HCT116 (cell line): Measurements from ENCODE around the gene DHRSX. TPM values are rescaled to one million over a fixed set of nuclear protein-coding genes. Genes with fewer than 3 reads are reported as not detected.

Experiments
- ATAC-seq: fragments of 200-7000 bp; cut with Tn5 transposase; 2 replicates; pipeline ENCODE4 v1.9.1; 2020; ENCODE audit warnings: mild to moderate bottlenecking, moderate library complexity
- BruUV-seq: library from RNA; stranded (reverse); fragments of 400-500 nt; replicated peaks from 2 replicates; lab custom pipeline; 2021; lab: Mats Ljungman, UMichigan
- CTCF ChIA-PET: fragments of 300-600 bp; sonication (Branson Sonifier 250); formaldehyde crosslinking; loops from one replicate; lab custom pipeline; 2021; ENCODE audit warnings: antibody characterized with exemption; lab: Charles Lee
- POLR2A ChIA-PET: fragments of 300-600, 350-600 bp; sonication (Branson Sonifier 250); formaldehyde crosslinking; loops from one replicate; lab custom pipeline; 2021; ENCODE audit warnings: antibody characterized with exemption; lab: Charles Lee
- RAD21 ChIA-PET, 2 experiments: fragments of 300-600 bp; sonication (Branson Sonifier 250); formaldehyde crosslinking; loops; one replicate each; lab custom pipeline; 2023; ENCODE audit warnings: low total read pairs in 2 of 2; ENCODE audit not compliant: uncharacterized antibody in 2 of 2, unreplicated experiment in 2 of 2, low non-redundant PET in 1 of 2; lab: Charles Lee
- DNase-seq: peaks from one replicate; pipeline ENCODE4 v3.0.0-alpha.2; 2010; ENCODE audit warnings: low read depth, low spot score
- H2AFZ ChIP-seq: fragments of 200-600 bp; shearing (Covaris generic), sonication (generic); 2 replicates; pipeline ENCODE4 v1.6.1; 2017; ENCODE audit warnings: low read depth, mixed run types, mixed read lengths, antibody characterized with exemption, low read length; ENCODE audit not compliant: poor library complexity, severe bottlenecking
- H3K27ac ChIP-seq: 2 replicates; pipeline ENCODE4 v1.5.1; 2012; ENCODE audit warnings: low read depth, low read length
- H3K27me3 ChIP-seq: fragments of 200-600 bp; sonication (generic); 2 replicates; pipeline ENCODE4 v1.6.1; 2016; ENCODE audit warnings: mixed run types, low read length, mixed read lengths; ENCODE audit not compliant: insufficient read depth
- H3K36me3 ChIP-seq, 2 experiments: fragments of 200-500 bp in 1 of 2; fragments of 200-600 bp in 1 of 2; sonication (Bioruptor generic) in 1 of 2; sonication (generic) in 1 of 2; 2 replicates each; pipeline versions ENCODE4 v1.5.1 to v1.6.1; 2014 to 2016; ENCODE audit warnings: low read length in 2 of 2, inconsistent platforms in 1 of 2, mixed read lengths in 1 of 2, mixed run types in 1 of 2; ENCODE audit not compliant: insufficient read depth in 2 of 2, control insufficient read depth in 1 of 2
- H3K4me1 ChIP-seq, 2 experiments: fragments of 200-600 bp in 1 of 2; sonication (generic) in 1 of 2; 2 replicates each; pipeline versions ENCODE4 v1.5.1 to v1.6.1; 2012 to 2017; ENCODE audit warnings: low read length in 2 of 2, inconsistent platforms in 1 of 2, mild to moderate bottlenecking in 1 of 2, mixed read lengths in 1 of 2, mixed run types in 1 of 2, moderate library complexity in 1 of 2; ENCODE audit not compliant: insufficient read depth in 2 of 2, control insufficient read depth in 1 of 2
- H3K4me2 ChIP-seq: fragments of 200-600 bp; sonication (generic); 2 replicates; pipeline ENCODE4 v1.6.1; 2017; ENCODE audit warnings: mixed run types, low read length, mixed read lengths
- H3K4me3 ChIP-seq, 2 experiments: fragments of 200-600 bp in 1 of 2; sonication (generic) in 1 of 2; replicated peaks in 1 of 2; 2 replicates each; pipeline ENCODE4 v1.5.1; 2011 to 2016; ENCODE audit warnings: low read length in 2 of 2, control low read depth in 1 of 2, low read depth in 1 of 2, mild to moderate bottlenecking in 1 of 2, mixed read lengths in 1 of 2, mixed run types in 1 of 2
- H3K79me2 ChIP-seq: fragments of 200-600 bp; sonication (generic); 2 replicates; pipeline ENCODE4 v1.6.1; 2017; ENCODE audit warnings: mild to moderate bottlenecking, mixed run types, low read length, moderate library complexity, mixed read lengths; ENCODE audit not compliant: insufficient read depth
- H3K9ac ChIP-seq: fragments of 200-600 bp; sonication (generic); 2 replicates; pipeline ENCODE4 v1.6.1; 2016; ENCODE audit warnings: low read length, mixed read lengths
- H3K9me2 ChIP-seq: fragments of 200-600 bp; sonication (generic), shearing (Covaris generic); 2 replicates; pipeline ENCODE4 v1.6.1; 2017; ENCODE audit warnings: mixed run types, mild to moderate bottlenecking, moderate library complexity; ENCODE audit not compliant: insufficient read depth
- H3K9me3 ChIP-seq, 2 experiments: fragments of 200-500 bp in 1 of 2; fragments of 200-600 bp in 1 of 2; sonication (Bioruptor generic) in 1 of 2; sonication (generic) in 1 of 2; 2 replicates each; pipeline ENCODE4 v1.6.1; 2014 to 2017; ENCODE audit warnings: low read length in 2 of 2, mixed read lengths in 2 of 2, inconsistent platforms in 1 of 2, low read depth in 1 of 2, mild to moderate bottlenecking in 1 of 2, mixed run types in 1 of 2, moderate library complexity in 1 of 2; ENCODE audit not compliant: control insufficient read depth in 1 of 2, insufficient read depth in 1 of 2
- H4K20me1 ChIP-seq: fragments of 200-600 bp; sonication (generic), shearing (Covaris generic); 2 replicates; pipeline ENCODE4 v1.6.1; 2017; ENCODE audit warnings: mixed run types, mild to moderate bottlenecking, moderate library complexity; ENCODE audit not compliant: insufficient read depth
- CBX3 ChIP-seq: IDR thresholded peaks from 2 replicates; pipeline ENCODE4 v1.6.1; 2012; ENCODE audit warnings: low read depth
- EGR1 ChIP-seq: IDR thresholded peaks from 2 replicates; pipeline ENCODE4 v1.6.1; 2012; ENCODE audit warnings: low read depth
- EZH2 ChIP-seq: fragments of 200-600 bp; sonication (generic); IDR thresholded peaks from 2 replicates; pipeline ENCODE4 v1.6.1; 2017; ENCODE audit warnings: antibody characterized with exemption, mixed run types
- EZH2phosphoT487 ChIP-seq: fragments of 200-600 bp; IDR thresholded peaks from 2 replicates; pipeline ENCODE4 v1.6.1; 2018; ENCODE audit warnings: antibody characterized with exemption, borderline replicate concordance
- FOSL1 ChIP-seq: IDR thresholded peaks from 2 replicates; pipeline ENCODE4 v1.6.1; 2012; ENCODE audit warnings: low read depth
- POLR2AphosphoS5 ChIP-seq: IDR thresholded peaks from 2 replicates; pipeline ENCODE4 v1.6.1; 2011; ENCODE audit warnings: mild to moderate bottlenecking, low read depth, low read length, moderate library complexity
- SIN3A ChIP-seq: IDR thresholded peaks from 2 replicates; pipeline ENCODE4 v1.6.1; 2012; ENCODE audit warnings: low read depth
- SP1 ChIP-seq: IDR thresholded peaks from 2 replicates; pipeline ENCODE4 v1.6.1; 2012; ENCODE audit warnings: low read depth
- SRF ChIP-seq: IDR thresholded peaks from 2 replicates; pipeline ENCODE4 v1.6.1; 2012; ENCODE audit warnings: low read depth
- YY1 ChIP-seq: IDR thresholded peaks from 2 replicates; pipeline ENCODE4 v1.6.1; 2011; ENCODE audit warnings: low read length, low read depth, moderate library complexity, mild to moderate bottlenecking; ENCODE audit not compliant: insufficient replicate concordance; ENCODE audit errors: extremely low read depth
- ZFX ChIP-seq: fragments of 450-650 bp; IDR thresholded peaks from 2 replicates; pipeline ENCODE4 v1.6.1; 2017
- ZNF274 ChIP-seq: fragments of 200-500 bp; sonication (Bioruptor generic); IDR thresholded peaks from 2 replicates; pipeline ENCODE4 v1.6.1; 2014; ENCODE audit warnings: mild to moderate bottlenecking, low read depth, low read length, inconsistent platforms
- intact Hi-C: fragments of 100-400 bp; cut with micrococcal nuclease; formaldehyde crosslinking; loops from 2 replicates; pipeline ENCODE4 v1.10.0; 2022
- total RNA-seq: library from RNA; stranded (reverse); gene quantifications from one replicate; pipeline ENCODE4 v1.2.1, GENCODE V29; 2021; ENCODE audit not compliant: unreplicated experiment
- TF ChIP-seq, protein P1 (sequence below): IDR thresholded peaks from 2 replicates; pipeline ENCODE4 v1.6.1; 2012; ENCODE audit warnings: low read depth
- TF ChIP-seq, protein P2 (sequence below): IDR thresholded peaks from 2 replicates; pipeline ENCODE4 v1.6.1; 2011; ENCODE audit warnings: mild to moderate bottlenecking, low read length, moderate library complexity; ENCODE audit not compliant: insufficient replicate concordance; ENCODE audit errors: extremely low read depth
- TF ChIP-seq, protein P3 (sequence below): IDR thresholded peaks from 2 replicates; pipeline ENCODE4 v1.6.1; 2012
- TF ChIP-seq, protein P4 (sequence below): IDR thresholded peaks from 2 replicates; pipeline ENCODE4 v1.6.1; 2012

DHRSX gene
- total RNA-seq, 1 experiment from 2014 or later, result 11.9 TPM

DNA sequence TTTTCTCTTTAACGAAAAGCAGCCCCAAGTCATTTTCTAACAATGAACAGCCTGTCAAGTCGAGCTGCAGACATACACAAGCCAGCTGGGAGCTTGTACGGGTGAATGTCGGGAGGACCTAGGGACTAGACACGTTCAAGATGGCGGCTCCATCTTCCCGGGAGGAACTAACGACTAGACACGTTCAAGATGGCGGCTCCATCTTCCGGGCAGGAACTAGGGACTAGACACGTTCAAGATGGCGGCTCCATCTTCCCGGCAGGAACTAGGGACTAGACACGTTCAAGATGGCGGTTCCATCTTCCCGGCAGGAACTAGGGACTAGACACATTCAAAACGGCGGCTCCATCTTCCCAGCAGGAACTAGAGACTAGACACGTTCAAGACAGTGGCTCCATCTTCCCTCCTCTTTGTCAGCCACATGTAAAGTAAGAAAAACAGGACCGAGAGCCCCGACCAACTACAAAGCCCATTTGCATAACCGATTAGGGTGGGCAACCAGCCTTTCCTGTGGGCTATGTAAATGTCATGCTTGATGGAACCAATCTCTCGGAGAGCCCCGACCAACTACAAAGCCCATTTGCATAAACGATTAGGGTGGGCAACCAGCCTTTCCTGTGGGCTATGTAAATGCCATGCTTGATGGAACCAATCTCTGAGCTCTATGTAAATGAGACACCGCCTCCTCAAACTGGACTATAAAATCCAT is 175.5 kb downstream of the DHRSX start:
- no peak for ATAC-seq
- ChIA-PET POLR2A (no interaction called here), RAD21 (no interaction called here), CTCF (no interaction called here)
- H4K20me1 ChIP-seq, result no peaks in the 10 kb centered on the region
- intact Hi-C loops, result no loop called here
- H3K4me3 ChIP-seq, result no peak overlapping the region
- no peaks in the 10 kb centered on the region for H3K9me2 ChIP-seq
- H3K27ac ChIP-seq, result no peak overlapping the region
- no peak overlapping the region for H3K4me2 ChIP-seq
- DNase-seq, result no peak
- H3K9ac ChIP-seq, result no peak overlapping the region
- TF ChIP-seq ZNF274 (no peak), SP1 (no peak), EZH2phosphoT487 (no peak)
- TF ChIP-seq, protein P1, sequence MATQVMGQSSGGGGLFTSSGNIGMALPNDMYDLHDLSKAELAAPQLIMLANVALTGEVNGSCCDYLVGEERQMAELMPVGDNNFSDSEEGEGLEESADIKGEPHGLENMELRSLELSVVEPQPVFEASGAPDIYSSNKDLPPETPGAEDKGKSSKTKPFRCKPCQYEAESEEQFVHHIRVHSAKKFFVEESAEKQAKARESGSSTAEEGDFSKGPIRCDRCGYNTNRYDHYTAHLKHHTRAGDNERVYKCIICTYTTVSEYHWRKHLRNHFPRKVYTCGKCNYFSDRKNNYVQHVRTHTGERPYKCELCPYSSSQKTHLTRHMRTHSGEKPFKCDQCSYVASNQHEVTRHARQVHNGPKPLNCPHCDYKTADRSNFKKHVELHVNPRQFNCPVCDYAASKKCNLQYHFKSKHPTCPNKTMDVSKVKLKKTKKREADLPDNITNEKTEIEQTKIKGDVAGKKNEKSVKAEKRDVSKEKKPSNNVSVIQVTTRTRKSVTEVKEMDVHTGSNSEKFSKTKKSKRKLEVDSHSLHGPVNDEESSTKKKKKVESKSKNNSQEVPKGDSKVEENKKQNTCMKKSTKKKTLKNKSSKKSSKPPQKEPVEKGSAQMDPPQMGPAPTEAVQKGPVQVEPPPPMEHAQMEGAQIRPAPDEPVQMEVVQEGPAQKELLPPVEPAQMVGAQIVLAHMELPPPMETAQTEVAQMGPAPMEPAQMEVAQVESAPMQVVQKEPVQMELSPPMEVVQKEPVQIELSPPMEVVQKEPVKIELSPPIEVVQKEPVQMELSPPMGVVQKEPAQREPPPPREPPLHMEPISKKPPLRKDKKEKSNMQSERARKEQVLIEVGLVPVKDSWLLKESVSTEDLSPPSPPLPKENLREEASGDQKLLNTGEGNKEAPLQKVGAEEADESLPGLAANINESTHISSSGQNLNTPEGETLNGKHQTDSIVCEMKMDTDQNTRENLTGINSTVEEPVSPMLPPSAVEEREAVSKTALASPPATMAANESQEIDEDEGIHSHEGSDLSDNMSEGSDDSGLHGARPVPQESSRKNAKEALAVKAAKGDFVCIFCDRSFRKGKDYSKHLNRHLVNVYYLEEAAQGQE, result no peak
- H2AFZ ChIP-seq, result no peak overlapping the region
- no peaks in the 10 kb centered on the region for H3K27me3 ChIP-seq
- H3K4me1 ChIP-seq, result peaks cover 1 to 2% of the 10 kb centered on the region in 2 experiments
- H3K79me2 ChIP-seq, result no peaks in the 10 kb centered on the region
- no TSS peak for BruUV-seq
- H3K36me3 ChIP-seq, result no peaks in the 10 kb centered on the region
- no peaks in the 10 kb centered on the region for H3K9me3 ChIP-seq

DNA sequence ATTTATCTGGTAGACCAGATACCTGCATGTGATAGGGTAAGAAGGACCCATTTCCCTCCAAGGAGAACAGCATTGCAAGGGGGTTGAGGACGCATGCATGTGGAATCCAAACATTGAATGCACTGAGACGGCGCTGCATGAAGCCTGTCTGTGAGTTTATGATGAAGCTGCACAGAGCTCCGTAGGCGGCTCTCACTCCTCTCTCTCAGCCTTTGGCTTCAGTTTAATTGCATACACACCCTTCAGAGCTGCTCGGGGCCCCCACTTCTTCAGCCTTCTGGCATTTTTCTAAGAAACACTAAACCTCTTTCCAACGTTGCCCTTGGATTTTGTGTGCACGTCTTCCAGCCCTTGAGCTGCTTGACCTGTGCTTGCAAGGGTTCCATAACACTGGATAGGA is 176.6 kb downstream of the DHRSX start:
- BruUV-seq, result no TSS peak
- POLR2A ChIA-PET, result no interaction called here
- no peak for TF ChIP-seq FOSL1
- no peak for TF ChIP-seq SIN3A
- TF ChIP-seq YY1, result no peak
- no peak for TF ChIP-seq ZFX
- TF ChIP-seq EGR1, result no peak
- TF ChIP-seq, protein P2, sequence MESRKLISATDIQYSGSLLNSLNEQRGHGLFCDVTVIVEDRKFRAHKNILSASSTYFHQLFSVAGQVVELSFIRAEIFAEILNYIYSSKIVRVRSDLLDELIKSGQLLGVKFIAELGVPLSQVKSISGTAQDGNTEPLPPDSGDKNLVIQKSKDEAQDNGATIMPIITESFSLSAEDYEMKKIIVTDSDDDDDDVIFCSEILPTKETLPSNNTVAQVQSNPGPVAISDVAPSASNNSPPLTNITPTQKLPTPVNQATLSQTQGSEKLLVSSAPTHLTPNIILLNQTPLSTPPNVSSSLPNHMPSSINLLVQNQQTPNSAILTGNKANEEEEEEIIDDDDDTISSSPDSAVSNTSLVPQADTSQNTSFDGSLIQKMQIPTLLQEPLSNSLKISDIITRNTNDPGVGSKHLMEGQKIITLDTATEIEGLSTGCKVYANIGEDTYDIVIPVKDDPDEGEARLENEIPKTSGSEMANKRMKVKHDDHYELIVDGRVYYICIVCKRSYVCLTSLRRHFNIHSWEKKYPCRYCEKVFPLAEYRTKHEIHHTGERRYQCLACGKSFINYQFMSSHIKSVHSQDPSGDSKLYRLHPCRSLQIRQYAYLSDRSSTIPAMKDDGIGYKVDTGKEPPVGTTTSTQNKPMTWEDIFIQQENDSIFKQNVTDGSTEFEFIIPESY, result no peak
- no peak for TF ChIP-seq EZH2
- TF ChIP-seq, protein P3, sequence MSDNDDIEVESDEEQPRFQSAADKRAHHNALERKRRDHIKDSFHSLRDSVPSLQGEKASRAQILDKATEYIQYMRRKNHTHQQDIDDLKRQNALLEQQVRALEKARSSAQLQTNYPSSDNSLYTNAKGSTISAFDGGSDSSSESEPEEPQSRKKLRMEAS, result no peak
- TF ChIP-seq SRF, result no peak
- TF ChIP-seq, protein P4, sequence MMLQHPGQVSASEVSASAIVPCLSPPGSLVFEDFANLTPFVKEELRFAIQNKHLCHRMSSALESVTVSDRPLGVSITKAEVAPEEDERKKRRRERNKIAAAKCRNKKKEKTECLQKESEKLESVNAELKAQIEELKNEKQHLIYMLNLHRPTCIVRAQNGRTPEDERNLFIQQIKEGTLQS, result no peak
- TF ChIP-seq CBX3, result no peak
- TF ChIP-seq POLR2AphosphoS5, result no peak

More for the DNA sequence above, 176.6 kb downstream of the DHRSX start:
- CTCF ChIA-PET, result no interaction called here
- H3K4me1 ChIP-seq, result peaks cover 5 to 13% of the 10 kb centered on the region in 2 experiments
- no peak overlapping the region for H3K4me2 ChIP-seq
- H4K20me1 ChIP-seq, result no peaks in the 10 kb centered on the region
- H3K4me3 ChIP-seq, result no peak overlapping the region
- H3K9me2 ChIP-seq, result no peaks in the 10 kb centered on the region
- no peak overlapping the region for H3K9ac ChIP-seq
- H3K36me3 ChIP-seq, result no peaks in the 10 kb centered on the region
- no peaks in the 10 kb centered on the region for H3K9me3 ChIP-seq
- ATAC-seq, result no peak
- H3K27me3 ChIP-seq, result no peaks in the 10 kb centered on the region
- RAD21 ChIA-PET, result no interaction called here
- no peak for DNase-seq
- intact Hi-C loops, result no loop called here
- H3K79me2 ChIP-seq, result no peaks in the 10 kb centered on the region
- H3K27ac ChIP-seq, result no peak overlapping the region
- no peak overlapping the region for H2AFZ ChIP-seq
